Endodermal cell (in vitro differentiated cells): Measurements from ENCODE around the gene ACTG2. TPM values are rescaled to one million over a fixed set of nuclear protein-coding genes. Genes with fewer than 3 reads are reported as not detected.

ENCODE experiments used
- DNase-seq: peaks from one replicate; pipeline ENCODE4 v3.0.0-alpha.2; 2017
- H3K27ac ChIP-seq: 2 replicates; pipeline ENCODE4 v1.5.1; 2013; ENCODE audit warnings: mild to moderate bottlenecking, low read depth, low read length, moderate library complexity
- H3K27me3 ChIP-seq: 2 replicates; pipeline ENCODE4 v1.6.1; 2013; ENCODE audit warnings: mild to moderate bottlenecking, low read length, moderate library complexity; ENCODE audit not compliant: insufficient read depth, control insufficient read depth, poor library complexity, severe bottlenecking
- H3K36me3 ChIP-seq: 2 replicates; pipeline ENCODE4 v1.7.0; 2013; ENCODE audit warnings: mild to moderate bottlenecking, low read length, moderate library complexity; ENCODE audit not compliant: control insufficient read depth, insufficient read depth
- H3K4me1 ChIP-seq: one replicate; pipeline ENCODE4 v1.7.0; 2013; ENCODE audit warnings: low read length; ENCODE audit not compliant: control insufficient read depth, insufficient read depth
- H3K4me3 ChIP-seq: 2 replicates; pipeline ENCODE4 v1.5.1; 2013; ENCODE audit warnings: mild to moderate bottlenecking, low read length, moderate library complexity
- H3K9ac ChIP-seq: 2 replicates; pipeline ENCODE4 v1.6.1; 2013; ENCODE audit warnings: mild to moderate bottlenecking, low read length, moderate library complexity; ENCODE audit not compliant: poor library complexity, severe bottlenecking; ENCODE audit errors: extremely low read depth
- H3K9me3 ChIP-seq: 2 replicates; pipeline ENCODE4 v1.6.1; 2013; ENCODE audit warnings: mild to moderate bottlenecking, low read length, moderate library complexity; ENCODE audit not compliant: control insufficient read depth
- H3K27ac Mint-ChIP-seq: 2 replicates; pipeline ENCODE4 v1.8.0; 2020; ENCODE audit warnings: mixed read lengths
- H3K27me3 Mint-ChIP-seq: 2 replicates; pipeline ENCODE4 v1.8.0; 2021; ENCODE audit warnings: mild to moderate bottlenecking, mixed read lengths; ENCODE audit not compliant: insufficient read depth
- H3K36me3 Mint-ChIP-seq: 2 replicates; pipeline ENCODE4 v1.8.0; 2020; ENCODE audit warnings: low read depth, mixed read lengths
- H3K4me1 Mint-ChIP-seq: 2 replicates; pipeline ENCODE4 v1.8.0; 2020; ENCODE audit warnings: mixed read lengths
- H3K4me3 Mint-ChIP-seq: 2 replicates; pipeline ENCODE4 v1.8.0; 2020; ENCODE audit warnings: mild to moderate bottlenecking, moderate library complexity, mixed read lengths
- H3K9me3 Mint-ChIP-seq: 2 replicates; pipeline ENCODE4 v1.8.0; 2020; ENCODE audit warnings: mild to moderate bottlenecking, mixed read lengths
- WGBS, 2 experiments: methylation state at CpG; one replicate each; pipeline versions ENCODE4 v1.1.5 to v1.1.7; 2013; ENCODE audit warnings: missing lambda C conversion rate in 2 of 2, mixed read lengths in 1 of 2; ENCODE audit not compliant: insufficient coverage in 1 of 2, insufficient read length in 1 of 2; 5-methylcytosine and 5-hydroxymethylcytosine counted together
- total RNA-seq, 2 donors: library from RNA; stranded (reverse); fragmentation: NEBNext Ultra II Directional in 1 of 2; extraction: Animal tissue kit (Norgen Biotek cat#: 25700) in 1 of 2; gene quantifications; 2 replicates in 1 of 2; 3 replicates in 1 of 2; pipeline ENCODE4 v1.2.1, GENCODE V29; 2021
- TF ChIP-seq, protein P1 (sequence below): fragments of 200-600 bp; sonication (generic); conservative IDR thresholded peaks from 2 replicates; pipeline ENCODE4 v1.5.0; 2021; ENCODE audit warnings: antibody characterized with exemption, mild to moderate bottlenecking

Gene ACTG2
- total RNA-seq, 2 donors from 2014 or later, result 1.5 to 1.6 TPM

GRCh38 chr2:73942664-73943063 lies 49.9 kb downstream of the ACTG2 start:
- Histone ChIP-seq H3K4me3 (no peak overlapping the region), H3K4me1 (no peaks in the 10 kb centered on the region), H3K36me3 (peaks cover 68% of the 10 kb centered on the region), H3K27ac (no peak overlapping the region), H3K9me3 (no peaks in the 10 kb centered on the region), H3K9ac (no peak overlapping the region), H3K27me3 (no peaks in the 10 kb centered on the region)
- Mint-ChIP-seq H3K36me3 (peaks cover 49% of the 10 kb centered on the region), H3K4me1 (peaks cover 6% of the 10 kb centered on the region), H3K9me3 (no peaks in the 10 kb centered on the region), H3K27me3 (no peaks in the 10 kb centered on the region), H3K27ac (no peak overlapping the region), H3K4me3 (no peak overlapping the region)
- WGBS, 2 experiments, result 100% methylated on average over 1 of the region's 2 CpGs; no CpG with 5 or more reads in 1 of the 2 experiments
- no peak for DNase-seq
- TF ChIP-seq, protein P1, sequence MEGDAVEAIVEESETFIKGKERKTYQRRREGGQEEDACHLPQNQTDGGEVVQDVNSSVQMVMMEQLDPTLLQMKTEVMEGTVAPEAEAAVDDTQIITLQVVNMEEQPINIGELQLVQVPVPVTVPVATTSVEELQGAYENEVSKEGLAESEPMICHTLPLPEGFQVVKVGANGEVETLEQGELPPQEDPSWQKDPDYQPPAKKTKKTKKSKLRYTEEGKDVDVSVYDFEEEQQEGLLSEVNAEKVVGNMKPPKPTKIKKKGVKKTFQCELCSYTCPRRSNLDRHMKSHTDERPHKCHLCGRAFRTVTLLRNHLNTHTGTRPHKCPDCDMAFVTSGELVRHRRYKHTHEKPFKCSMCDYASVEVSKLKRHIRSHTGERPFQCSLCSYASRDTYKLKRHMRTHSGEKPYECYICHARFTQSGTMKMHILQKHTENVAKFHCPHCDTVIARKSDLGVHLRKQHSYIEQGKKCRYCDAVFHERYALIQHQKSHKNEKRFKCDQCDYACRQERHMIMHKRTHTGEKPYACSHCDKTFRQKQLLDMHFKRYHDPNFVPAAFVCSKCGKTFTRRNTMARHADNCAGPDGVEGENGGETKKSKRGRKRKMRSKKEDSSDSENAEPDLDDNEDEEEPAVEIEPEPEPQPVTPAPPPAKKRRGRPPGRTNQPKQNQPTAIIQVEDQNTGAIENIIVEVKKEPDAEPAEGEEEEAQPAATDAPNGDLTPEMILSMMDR, result no peak

- Mint-ChIP-seq H3K9me3 (no peaks in the 10 kb centered on the region), H3K4me1 (peaks cover 6% of the 10 kb centered on the region), H3K4me3 (no peak overlapping the region), H3K27ac (peak overlapping the region; percentile 8), H3K36me3 (peaks cover 57% of the 10 kb centered on the region), H3K27me3 (no peaks in the 10 kb centered on the region)
- TF ChIP-seq, protein P1, result no peak
- no peaks in the 10 kb centered on the region for H3K9me3 ChIP-seq
- DNase-seq, result no peak
- H3K27ac ChIP-seq, result no peak overlapping the region
- H3K27me3 ChIP-seq, result no peaks in the 10 kb centered on the region
- WGBS, 2 experiments, result 99 to 100% methylated on average over 2 to 4 of the region's 4 CpGs
- H3K4me3 ChIP-seq, result no peak overlapping the region
- no peak overlapping the region for H3K9ac ChIP-seq
- H3K36me3 ChIP-seq, result peaks cover 67% of the 10 kb centered on the region
- H3K4me1 ChIP-seq, result no peaks in the 10 kb centered on the region
Measured at GRCh38 chr2:73944714-73945113, 51.9 kb downstream of the ACTG2 start.

- Histone ChIP-seq H3K4me1 (no peaks in the 10 kb centered on the region), H3K27ac (no peak overlapping the region), H3K4me3 (no peak overlapping the region), H3K9me3 (no peaks in the 10 kb centered on the region), H3K36me3 (peaks cover 69% of the 10 kb centered on the region), H3K9ac (no peak overlapping the region), H3K27me3 (no peaks in the 10 kb centered on the region)
- Mint-ChIP-seq H3K27ac (no peak overlapping the region), H3K9me3 (no peaks in the 10 kb centered on the region), H3K4me1 (no peaks in the 10 kb centered on the region), H3K36me3 (peaks cover 62% of the 10 kb centered on the region), H3K4me3 (no peak overlapping the region), H3K27me3 (no peaks in the 10 kb centered on the region)
- TF ChIP-seq, protein P1, result no peak
- 100% methylated on average over 1 of the region's 1 CpG; no CpG with 5 or more reads in 1 of the 2 experiments for WGBS, 2 experiments
- no peak for DNase-seq
Measured at GRCh38 chr2:73946215-73946614, 53.4 kb downstream of the ACTG2 start.
